OCI-LY1 (cell line): ENCODE measurements around the gene SMIM31.

ENCODE experiments used
- H2AFZ ChIP-seq: fragments of 200-600 bp; sonication (generic), shearing (Covaris generic); 2 replicates; pipeline ENCODE4 v1.6.0; 2014; ENCODE audit warnings: antibody characterized with exemption, mild to moderate bottlenecking, low read length
- H3F3A ChIP-seq: fragments of 200-600 bp; sonication (generic), shearing (Covaris generic); 2 replicates; pipeline ENCODE4 v1.6.0; 2014; ENCODE audit warnings: mild to moderate bottlenecking, antibody characterized with exemption, low read length, moderate library complexity; ENCODE audit not compliant: insufficient read depth
- H3K27ac ChIP-seq: fragments of 200-600 bp; sonication (generic); 2 replicates; pipeline ENCODE4 v1.5.1; 2014; ENCODE audit warnings: low read length, mixed run types, mild to moderate bottlenecking, low read depth; ENCODE audit not compliant: poor library complexity, severe bottlenecking
- H3K27me3 ChIP-seq: fragments of 200-600 bp; sonication (generic); 2 replicates; pipeline ENCODE4 v1.6.0; 2014; ENCODE audit warnings: antibody characterized with exemption, mild to moderate bottlenecking, low read length, moderate library complexity; ENCODE audit not compliant: insufficient read depth
- H3K36me3 ChIP-seq: fragments of 200-600 bp; sonication (generic); 2 replicates; pipeline ENCODE4 v1.6.1; 2014; ENCODE audit warnings: mild to moderate bottlenecking, antibody characterized with exemption, low read length, moderate library complexity, mixed read lengths; ENCODE audit not compliant: insufficient read depth
- H3K4me1 ChIP-seq: fragments of 200-600 bp; sonication (generic); 2 replicates; pipeline ENCODE4 v1.5.1; 2014; ENCODE audit warnings: mild to moderate bottlenecking, low read length, moderate library complexity; ENCODE audit not compliant: insufficient read depth, severe bottlenecking
- H3K4me2 ChIP-seq: fragments of 200-600 bp; sonication (generic), shearing (Covaris generic); 2 replicates; pipeline ENCODE4 v1.6.1; 2014; ENCODE audit warnings: low read length
- H3K4me3 ChIP-seq: fragments of 200-600 bp; sonication (generic); 2 replicates; pipeline ENCODE4 v1.5.1; 2014; ENCODE audit warnings: low read length, low read depth, mild to moderate bottlenecking, mixed read lengths; ENCODE audit not compliant: poor library complexity, severe bottlenecking
- H3K79me2 ChIP-seq: fragments of 200-600 bp; shearing (Covaris generic); 2 replicates; pipeline ENCODE4 v1.6.1; 2016; ENCODE audit warnings: mixed run types, low read length, mixed read lengths; ENCODE audit not compliant: insufficient read depth
- H3K9ac ChIP-seq: fragments of 200-600 bp; sonication (generic), shearing (Covaris generic); 2 replicates; pipeline ENCODE4 v1.6.1; 2014; ENCODE audit warnings: mild to moderate bottlenecking, low read length, mixed read lengths
- H3K9me2 ChIP-seq: fragments of 200-600 bp; sonication (generic), shearing (Covaris generic); 2 replicates; pipeline ENCODE4 v1.6.1; 2014; ENCODE audit warnings: low read depth, mild to moderate bottlenecking, low read length, mixed read lengths
- H3K9me3 ChIP-seq: fragments of 200-600 bp; shearing (Covaris generic); 2 replicates; pipeline ENCODE4 v1.6.1; 2014; ENCODE audit warnings: low read length, mixed read lengths
- H4K20me1 ChIP-seq: fragments of 200-600 bp; sonication (generic), shearing (Covaris generic); 2 replicates; pipeline ENCODE4 v1.6.0; 2016; ENCODE audit warnings: mild to moderate bottlenecking, low read length; ENCODE audit not compliant: insufficient read depth
- CTCF ChIP-seq: fragments of 200-600 bp; sonication (generic), shearing (Covaris generic); IDR thresholded peaks from 2 replicates; pipeline ENCODE4 v1.5.1; 2017; ENCODE audit warnings: mild to moderate bottlenecking, antibody characterized with exemption, low read length, moderate library complexity, mixed read lengths
- EZH2 ChIP-seq: fragments of 200-600 bp; sonication (generic), shearing (Covaris generic); IDR thresholded peaks from 2 replicates; pipeline ENCODE4 v1.8.0; 2017; ENCODE audit warnings: borderline replicate concordance, mixed run types, mild to moderate bottlenecking, antibody characterized with exemption, low read length, moderate library complexity, mixed read lengths

The SMIM31 gene

GRCh38 chr4:164790249-164790648, 36.3 kb downstream of the SMIM31 start:
- Histone ChIP-seq H3K9ac (no peak overlapping the region), H3K9me3 (no peaks in the 10 kb centered on the region), H4K20me1 (no peaks in the 10 kb centered on the region), H2AFZ (no peak overlapping the region), H3K4me1 (no peaks in the 10 kb centered on the region), H3K4me2 (no peak overlapping the region), H3K79me2 (no peaks in the 10 kb centered on the region), H3F3A (no peaks in the 10 kb centered on the region), H3K9me2 (no peaks in the 10 kb centered on the region), H3K27me3 (no peaks in the 10 kb centered on the region), H3K36me3 (no peaks in the 10 kb centered on the region), H3K4me3 (no peak overlapping the region), H3K27ac (no peak overlapping the region)
- TF ChIP-seq EZH2, result no peak

- Histone ChIP-seq H3K4me3 (no peak overlapping the region), H3K36me3 (no peaks in the 10 kb centered on the region), H3K27me3 (no peaks in the 10 kb centered on the region), H4K20me1 (no peaks in the 10 kb centered on the region), H3K9me3 (no peaks in the 10 kb centered on the region), H3K4me1 (no peaks in the 10 kb centered on the region), H3F3A (no peaks in the 10 kb centered on the region), H3K9ac (no peak overlapping the region), H3K4me2 (no peak overlapping the region), H3K79me2 (no peaks in the 10 kb centered on the region), H2AFZ (no peak overlapping the region), H3K9me2 (no peaks in the 10 kb centered on the region), H3K27ac (no peak overlapping the region)
- TF ChIP-seq CTCF (no peak), EZH2 (no peak)
Observed at GRCh38 chr4:164799410-164799809, 45.5 kb downstream of the SMIM31 start.

GRCh38 chr4:164800786-164801185, 46.9 kb downstream of the SMIM31 start:
- Histone ChIP-seq H3K9ac (no peak overlapping the region), H3K9me3 (no peaks in the 10 kb centered on the region), H3K79me2 (no peaks in the 10 kb centered on the region), H3K27me3 (no peaks in the 10 kb centered on the region), H3K4me1 (no peaks in the 10 kb centered on the region), H3K27ac (no peak overlapping the region), H2AFZ (no peak overlapping the region), H4K20me1 (no peaks in the 10 kb centered on the region), H3K9me2 (no peaks in the 10 kb centered on the region), H3K4me3 (no peak overlapping the region), H3F3A (no peaks in the 10 kb centered on the region), H3K36me3 (no peaks in the 10 kb centered on the region), H3K4me2 (no peak overlapping the region)
- no peak for TF ChIP-seq EZH2
- TF ChIP-seq CTCF, result no peak

GRCh38 chr4:164802301-164802901, 48.5 kb downstream of the SMIM31 start:
- no peaks in the 10 kb centered on the region for H3K9me3 ChIP-seq
- no peaks in the 10 kb centered on the region for H3K4me1 ChIP-seq
- H3K9ac ChIP-seq, result no peak overlapping the region
- TF ChIP-seq CTCF (no peak), EZH2 (no peak)
- no peak overlapping the region for H3K4me2 ChIP-seq
- H4K20me1 ChIP-seq, result no peaks in the 10 kb centered on the region
- H3K27me3 ChIP-seq, result no peaks in the 10 kb centered on the region
- H3F3A ChIP-seq, result no peaks in the 10 kb centered on the region
- H3K36me3 ChIP-seq, result no peaks in the 10 kb centered on the region
- no peak overlapping the region for H3K27ac ChIP-seq
- H3K4me3 ChIP-seq, result no peak overlapping the region
- no peak overlapping the region for H2AFZ ChIP-seq
- no peaks in the 10 kb centered on the region for H3K79me2 ChIP-seq
- no peaks in the 10 kb centered on the region for H3K9me2 ChIP-seq
